WI38 (cell line): Measurements from ENCODE around the gene MOSPD3.

ENCODE experiments used
- H3K4me3 ChIP-seq: 2 replicates; pipeline ENCODE4 v1.5.1; 2011; ENCODE audit warnings: low read depth, mild to moderate bottlenecking, control low read depth, low read length
- CTCF ChIP-seq: IDR thresholded peaks from 2 replicates; pipeline ENCODE4 v1.5.1; 2012; ENCODE audit warnings: low read depth, mild to moderate bottlenecking, control low read depth, low read length

Gene MOSPD3

GRCh38 chr7:100623951-100624824 lies 11.8 kb downstream of the MOSPD3 start:
- TF ChIP-seq CTCF, result no peak
- H3K4me3 ChIP-seq, result no peak overlapping the region

GRCh38 chr7:100626055-100626454 lies 13.7 kb downstream of the MOSPD3 start:
- TF ChIP-seq CTCF, result no peak
- 0 out of 2 replicates have a peak overlapping the region, but pooled peaks have one; percentile 21 for H3K4me3 ChIP-seq

- peak overlapping the region; percentile 47 for H3K4me3 ChIP-seq
- TF ChIP-seq CTCF, result no peak
These were observed 14.3 kb downstream of the MOSPD3 start for GRCh38 chr7:100626530-100627237.

- H3K4me3 ChIP-seq, result no peak overlapping the region
These were observed 14.9 kb downstream of the MOSPD3 start for GRCh38 chr7:100627238-100627549.

GRCh38 chr7:100629117-100629716 lies 16.9 kb downstream of the MOSPD3 start:
- no peak for TF ChIP-seq CTCF
- H3K4me3 ChIP-seq, result no peak overlapping the region

More at GRCh38 chr7:100627238-100627549, 14.9 kb downstream of the MOSPD3 start:
- TF ChIP-seq CTCF, result no peak

GRCh38 chr7:100630066-100630465 lies 17.7 kb downstream of the MOSPD3 start:
- no peak for TF ChIP-seq CTCF
- H3K4me3 ChIP-seq, result no peak overlapping the region
